ENCODE data around the gene TCTN2. TPM values are rescaled to one million over a fixed set of nuclear protein-coding genes. Genes with fewer than 3 reads are reported as not detected.

Gene TCTN2
- total and polyA plus RNA-seq, 2 of the 8 experiments (the other 6 are each of a cell fraction or from before 2014, with no cell fraction given), result 7.5 to 8.4 TPM

GRCh38 chr12:123732251-123732650, 61.3 kb downstream of the TCTN2 start:
- DNase-seq (ENCODE audit: low read depth in 1 of 2, low spot score in 2 of 2), result no peak
- no peak overlapping the region for H2BK20ac ChIP-seq (ENCODE audit: low read length)
- H3K9ac ChIP-seq (replicated peaks in 1 of 4; ENCODE audit: extremely low read depth in 1 of 4, low read depth in 3 of 4, low read length in 3 of 4), result no peak overlapping the region
- H4K20me1 ChIP-seq (replicated peaks in 1 of 2; ENCODE audit: control insufficient read depth in 1 of 2, insufficient read depth in 2 of 2, low read length in 2 of 2), result peaks cover 3 to 7% of the 10 kb centered on the region in 2 experiments
- no peak overlapping the region for H3K23ac ChIP-seq (ENCODE audit: insufficient read length)
- no peak for FAIRE-seq
- POLR2A ChIA-PET (ENCODE audit: partially characterized antibody), result interaction anchor here (1.4 kb wide), 1 partner anchor 18 kb away, joined by 4 read pairs; no protein-coding TSS in a partner anchor
- 91% methylated on average over 12 of the region's 12 CpGs; no CpG with 5 or more reads in 1 of the 2 experiments for WGBS, 2 experiments (ENCODE audit: extremely low coverage in 1 of 2, insufficient coverage in 1 of 2, insufficient read length in 1 of 2, insufficient replicate concordance in 2 of 2, low coverage in 1 of 2, low lambda C conversion rate in 2 of 2, missing lambda C conversion rate in 1 of 2)
- CTCF ChIA-PET (ENCODE audit: partially characterized antibody), result no interaction called here
- no peak overlapping the region for H3K56ac ChIP-seq (replicated peaks; ENCODE audit: insufficient read length, low read depth, low read length)
- H3K4me1 ChIP-seq (replicated peaks in 1 of 4; ENCODE audit: control insufficient read depth in 3 of 4, insufficient read depth in 4 of 4, low read length in 3 of 4), result no peaks in the 10 kb centered on the region
- no peak overlapping the region for H3K27ac ChIP-seq (ENCODE audit: low read depth, low read length)
- H4K8ac ChIP-seq (ENCODE audit: extremely low read depth, insufficient read depth, low read length), result no peak overlapping the region
- no peak overlapping the region for H2BK120ac ChIP-seq (replicated peaks; ENCODE audit: low read depth, low read length)
- no peaks in the 10 kb centered on the region for H3K9me3 ChIP-seq (ENCODE audit: insufficient read depth in 2 of 2, low read depth in 1 of 2, low read length in 1 of 2)
- H3K36me3 ChIP-seq (ENCODE audit: control insufficient read depth in 2 of 4, insufficient read depth in 4 of 4, low read length in 3 of 4), result peaks cover 24 to 82% (median 58%) of the 10 kb centered on the region in 4 experiments
- no peak overlapping the region for H2BK12ac ChIP-seq (ENCODE audit: low read depth, low read length)
- H3K23me2 ChIP-seq (ENCODE audit: low read depth, low read length), result peaks cover 1% of the 10 kb centered on the region; the same call in 1 of the 2 replicates
- H2AFZ ChIP-seq (ENCODE audit: low read length), result no peak overlapping the region
- H2BK5ac ChIP-seq (ENCODE audit: low read depth, low read length), result no peak overlapping the region
- H2AK5ac ChIP-seq (ENCODE audit: low read depth, low read length), result no peak overlapping the region
- no peak overlapping the region for H4K5ac ChIP-seq (ENCODE audit: insufficient read length, low read depth, low read length)
- H3K14ac ChIP-seq (ENCODE audit: insufficient read length), result no peak overlapping the region
- no peak overlapping the region for H3K4me3 ChIP-seq (ENCODE audit: extremely low read depth in 1 of 4, insufficient read depth in 2 of 4, low read depth in 3 of 4, low read length in 4 of 4)
- no peak overlapping the region for H2BK15ac ChIP-seq (ENCODE audit: low read length)
- no peak overlapping the region for H4K91ac ChIP-seq (replicated peaks; ENCODE audit: insufficient read length, low read length)
- H3K4ac ChIP-seq (replicated peaks; ENCODE audit: insufficient read length, low read depth, low read length), result no peak overlapping the region
- no peaks in the 10 kb centered on the region for H3K27me3 ChIP-seq (replicated peaks in 1 of 4; ENCODE audit: control insufficient read depth in 3 of 4, extremely low read depth in 1 of 4, insufficient read depth in 3 of 4, low read length in 3 of 4)
- H3K79me2 ChIP-seq (ENCODE audit: control insufficient read depth in 1 of 2, insufficient read depth in 2 of 2, low read length in 2 of 2), result no peaks in the 10 kb centered on the region
- no peak overlapping the region for H3K18ac ChIP-seq (ENCODE audit: extremely low read depth, low read length)
- no peaks in the 10 kb centered on the region; the same call in 1 of the 2 replicates for H3K79me1 ChIP-seq (ENCODE audit: low read depth, low read length)
- H3K4me2 ChIP-seq (ENCODE audit: insufficient read depth in 1 of 2, low read depth in 2 of 2, low read length in 2 of 2), result no peak overlapping the region
- TF ChIP-seq RBBP5 (IDR thresholded peaks at IDR 0.05; ENCODE audit: borderline replicate concordance, low read depth, low read length) (no peak), BRCA1 (IDR thresholded peaks at IDR 0.05; ENCODE audit: low read depth, low read length) (no peak), MAFK (IDR thresholded peaks at IDR 0.05; ENCODE audit: low read depth, low read length) (no peak), CREB1 (IDR thresholded peaks at IDR 0.05) (no peak), GABPA (IDR thresholded peaks at IDR 0.05; ENCODE audit: borderline replicate concordance, insufficient read depth, low read length) (no peak), TAF7 (optimal IDR thresholded peaks at IDR 0.05; ENCODE audit: borderline replicate concordance, low read depth, low read length) (no peak), BACH1 (IDR thresholded peaks at IDR 0.05; ENCODE audit: low read length) (no peak), KDM1A (IDR thresholded peaks at IDR 0.05; ENCODE audit: borderline replicate concordance, low read length) (no peak), TBP (IDR thresholded peaks at IDR 0.05; ENCODE audit: low read depth, low read length) (no peak), TCF12 (IDR thresholded peaks at IDR 0.05; ENCODE audit: low read depth, low read length) (no peak), USF2 (IDR thresholded peaks at IDR 0.05; ENCODE audit: low read length) (no peak), POLR2A (IDR thresholded peaks at IDR 0.05; ENCODE audit: control extremely low read depth in 1 of 2, low read depth in 2 of 2, low read length in 2 of 2) (no peak), POU5F1 (IDR thresholded peaks at IDR 0.05; ENCODE audit: low read depth, low read length) (no peak), BCL11A (IDR thresholded peaks at IDR 0.05; ENCODE audit: low read depth in 2 of 2, low read length in 2 of 2) (no peak), RXRA (IDR thresholded peaks at IDR 0.05; ENCODE audit: insufficient read depth, low read depth, low read length) (no peak)

Measured in H1 (cell line).